ENCODE measurements around the gene CALML6.
"Not testable (repeated sequence)": the region's sequence is repeated elsewhere in the genome, so short reads cannot be mapped to it uniquely, and the experiment has no call there.

The CALML6 gene

GRCh38 chr1:1883890-1884289, 31.2 kb upstream of the CALML6 start:
- not testable (repeated sequence) for H3K27ac Mint-ChIP-seq; H3K9me3 Mint-ChIP-seq; H3K4me3 Mint-ChIP-seq; H3K27me3 Mint-ChIP-seq (ENCODE audit: low read depth); DNase-seq (ENCODE audit: low spot score)
- peaks cover 26% of the 10 kb centered on the region for H3K4me1 Mint-ChIP-seq (ENCODE audit: low read depth)
- H3K36me3 Mint-ChIP-seq (ENCODE audit: low read depth) = peaks cover 29% of the 10 kb centered on the region

GRCh38 chr1:1889090-1889750, 25.8 kb upstream of the CALML6 start:
- Mint-ChIP-seq H3K4me3 (peak overlapping the region; percentile 88), H3K4me1 (ENCODE audit: low read depth) (peaks cover 26% of the 10 kb centered on the region), H3K9me3 (no peaks in the 10 kb centered on the region), H3K27me3 (ENCODE audit: low read depth) (no peaks in the 10 kb centered on the region), H3K36me3 (ENCODE audit: low read depth) (peaks cover 15% of the 10 kb centered on the region), H3K27ac (peak overlapping the region; percentile 82)
- DNase-seq (ENCODE audit: low spot score) = no peak

- H3K4me3 Mint-ChIP-seq = peak overlapping the region; percentile 88
- H3K27ac Mint-ChIP-seq = peak overlapping the region; percentile 82
- peaks cover 15% of the 10 kb centered on the region for H3K36me3 Mint-ChIP-seq (ENCODE audit: low read depth)
- no peaks in the 10 kb centered on the region for H3K27me3 Mint-ChIP-seq (ENCODE audit: low read depth)
- peak; percentile 49 for DNase-seq (ENCODE audit: low spot score)
- H3K9me3 Mint-ChIP-seq = no peaks in the 10 kb centered on the region
- peaks cover 31% of the 10 kb centered on the region for H3K4me1 Mint-ChIP-seq (ENCODE audit: low read depth)
Observed at GRCh38 chr1:1889847-1890505, 25.1 kb upstream of the CALML6 start.

- Mint-ChIP-seq H3K27me3 (ENCODE audit: low read depth) (no peaks in the 10 kb centered on the region), H3K4me1 (ENCODE audit: low read depth) (peaks cover 33% of the 10 kb centered on the region)
Observed at GRCh38 chr1:1890506-1891348, 24.3 kb upstream of the CALML6 start, which contains the start of gene GNB1. TSS of gene GNB1 (minus strand) at chr1:1891087. CDS start at chr1:1825453, 65,634 bp downstream.

GRCh38 chr1:1891349-1892078, 23.5 kb upstream of the CALML6 start:
- peaks cover 30% of the 10 kb centered on the region for H3K4me1 Mint-ChIP-seq (ENCODE audit: low read depth)
- peaks cover 13% of the 10 kb centered on the region for H3K36me3 Mint-ChIP-seq (ENCODE audit: low read depth)
- peak overlapping the region; percentile 90 for H3K27ac Mint-ChIP-seq
- H3K9me3 Mint-ChIP-seq = no peaks in the 10 kb centered on the region
- H3K27me3 Mint-ChIP-seq (ENCODE audit: low read depth) = no peaks in the 10 kb centered on the region
- DNase-seq (ENCODE audit: low spot score) = peak; percentile 47
- H3K4me3 Mint-ChIP-seq = peak overlapping the region; percentile 88

More at GRCh38 chr1:1890506-1891348, 24.3 kb upstream of the CALML6 start, which contains the start of gene GNB1:
- no peaks in the 10 kb centered on the region for H3K9me3 Mint-ChIP-seq
- peak; percentile 89 for DNase-seq (ENCODE audit: low spot score)
- peak within 1 kb of the TSS; percentile 90 for H3K27ac Mint-ChIP-seq
- H3K4me3 Mint-ChIP-seq = peak within 1 kb of the TSS; percentile 88
- H3K36me3 Mint-ChIP-seq (ENCODE audit: low read depth) = peaks cover 15% of the 10 kb centered on the region

- peaks cover 26% of the 10 kb centered on the region for H3K4me1 Mint-ChIP-seq (ENCODE audit: low read depth)
- no peak for DNase-seq (ENCODE audit: low spot score)
- H3K9me3 Mint-ChIP-seq = no peaks in the 10 kb centered on the region
- peaks cover 11% of the 10 kb centered on the region for H3K36me3 Mint-ChIP-seq (ENCODE audit: low read depth)
- no peaks in the 10 kb centered on the region for H3K27me3 Mint-ChIP-seq (ENCODE audit: low read depth)
- peak overlapping the region; percentile 90 for H3K27ac Mint-ChIP-seq
- H3K4me3 Mint-ChIP-seq = peak overlapping the region; percentile 88
Observed at GRCh38 chr1:1892079-1892762, 22.8 kb upstream of the CALML6 start.

GRCh38 chr1:1892763-1893120, 22.3 kb upstream of the CALML6 start:
- peak overlapping the region; percentile 88 for H3K4me3 Mint-ChIP-seq
- H3K27me3 Mint-ChIP-seq (ENCODE audit: low read depth) = no peaks in the 10 kb centered on the region
- H3K4me1 Mint-ChIP-seq (ENCODE audit: low read depth) = peaks cover 25% of the 10 kb centered on the region
- no peak for DNase-seq (ENCODE audit: low spot score)
- peaks cover 10% of the 10 kb centered on the region for H3K36me3 Mint-ChIP-seq (ENCODE audit: low read depth)
- H3K27ac Mint-ChIP-seq = peak overlapping the region; percentile 90
- no peaks in the 10 kb centered on the region for H3K9me3 Mint-ChIP-seq

- peaks cover 6% of the 10 kb centered on the region for H3K36me3 Mint-ChIP-seq (ENCODE audit: low read depth)
- no peaks in the 10 kb centered on the region for H3K27me3 Mint-ChIP-seq (ENCODE audit: low read depth)
- peak overlapping the region; percentile 41 for H3K27ac Mint-ChIP-seq
- no peaks in the 10 kb centered on the region for H3K9me3 Mint-ChIP-seq
- peak overlapping the region; percentile 29 for H3K4me3 Mint-ChIP-seq
- no peak for DNase-seq (ENCODE audit: low spot score)
- H3K4me1 Mint-ChIP-seq (ENCODE audit: low read depth) = peaks cover 21% of the 10 kb centered on the region
Observed at GRCh38 chr1:1893291-1893985, 21.6 kb upstream of the CALML6 start.

GRCh38 chr1:1893997-1894353, 21.1 kb upstream of the CALML6 start:
- Mint-ChIP-seq H3K4me3 (no peak overlapping the region), H3K27me3 (ENCODE audit: low read depth) (no peaks in the 10 kb centered on the region), H3K36me3 (ENCODE audit: low read depth) (peaks cover 2% of the 10 kb centered on the region), H3K27ac (peak overlapping the region; percentile 45), H3K9me3 (no peaks in the 10 kb centered on the region), H3K4me1 (ENCODE audit: low read depth) (peaks cover 17% of the 10 kb centered on the region)
- DNase-seq (ENCODE audit: low spot score) = no peak

GRCh38 chr1:1894354-1895059, 20.6 kb upstream of the CALML6 start:
- Mint-ChIP-seq H3K4me3 (no peak overlapping the region), H3K4me1 (ENCODE audit: low read depth) (peaks cover 17% of the 10 kb centered on the region), H3K9me3 (no peaks in the 10 kb centered on the region), H3K27ac (peak overlapping the region; percentile 45), H3K36me3 (ENCODE audit: low read depth) (no peaks in the 10 kb centered on the region), H3K27me3 (ENCODE audit: low read depth) (no peaks in the 10 kb centered on the region)
- no peak for DNase-seq (ENCODE audit: low spot score)

- peaks cover 17% of the 10 kb centered on the region for H3K4me1 Mint-ChIP-seq (ENCODE audit: low read depth)
- H3K36me3 Mint-ChIP-seq (ENCODE audit: low read depth) = no peaks in the 10 kb centered on the region
- no peaks in the 10 kb centered on the region for H3K27me3 Mint-ChIP-seq (ENCODE audit: low read depth)
- H3K9me3 Mint-ChIP-seq = no peaks in the 10 kb centered on the region
- no peak overlapping the region for H3K27ac Mint-ChIP-seq
- H3K4me3 Mint-ChIP-seq = no peak overlapping the region
- DNase-seq (ENCODE audit: low spot score) = no peak
Observed at GRCh38 chr1:1895060-1895418, 20.0 kb upstream of the CALML6 start.

All from T-helper 2 cell treated with Interferon-gamma antibody and Interleukin-4, amounts not matched to agents 5 μg/mL and 100 μg/mL, for 36 hours (primary cell).